Activated CD4-positive, alpha-beta T cell treated with anti-CD3 and anti-CD28 coated beads, Interleukin-2, amount 10 ng/mL, durations not matched to agents 24 days and 14 days (primary cell): ENCODE results near the gene TET2. TPM values are rescaled to one million over a fixed set of nuclear protein-coding genes. Genes with fewer than 3 reads are reported as not detected.
"Not testable (repeated sequence)": the region's sequence is repeated elsewhere in the genome, so short reads cannot be mapped to it uniquely, and the experiment has no call there.

ENCODE experiments used
- DNase-seq: peaks from one replicate; pipeline ENCODE4 v3.0.0; 2022
- H3K27ac Mint-ChIP-seq: one replicate; pipeline ENCODE4 v1.8.0; 2022; ENCODE audit warnings: mild to moderate bottlenecking, mixed read lengths
- H3K27me3 Mint-ChIP-seq: one replicate; pipeline ENCODE4 v1.8.0; 2022; ENCODE audit warnings: mixed read lengths
- H3K36me3 Mint-ChIP-seq: one replicate; pipeline ENCODE4 v1.8.0; 2022; ENCODE audit warnings: low read depth, mild to moderate bottlenecking, mixed read lengths
- H3K4me1 Mint-ChIP-seq: one replicate; pipeline ENCODE4 v1.8.0; 2021; ENCODE audit warnings: mixed read lengths
- H3K4me3 Mint-ChIP-seq: one replicate; pipeline ENCODE4 v1.8.0; 2022; ENCODE audit warnings: mild to moderate bottlenecking, moderate library complexity, mixed read lengths
- H3K9me3 Mint-ChIP-seq: one replicate; pipeline ENCODE4 v1.8.0; 2021; ENCODE audit warnings: mixed read lengths
- intact Hi-C: fragments of 100-400 bp; cut with micrococcal nuclease; formaldehyde crosslinking; loops from one replicate; pipeline ENCODE4 v1.15.1; 2023
- total RNA-seq: library from RNA; stranded (reverse); gene quantifications from 2 replicates; pipeline ENCODE4 v1.2.3, GENCODE V29; 2022

Gene TET2
- total RNA-seq, 1 donor from 2014 or later, result 28.9 TPM

- H3K4me3 Mint-ChIP-seq, result no peak overlapping the region
- peaks cover 10% of the 10 kb centered on the region for H3K4me1 Mint-ChIP-seq
- H3K27ac Mint-ChIP-seq, result no peak overlapping the region
- H3K36me3 Mint-ChIP-seq, result peaks cover 27% of the 10 kb centered on the region
- H3K27me3 Mint-ChIP-seq, result no peaks in the 10 kb centered on the region
- H3K9me3 Mint-ChIP-seq, result peaks cover 18% of the 10 kb centered on the region
- no peak for DNase-seq
- intact Hi-C loops, result no loop called here
Observed at GRCh38 chr4:105279314-105279713, 132.6 kb downstream of the TET2 start.

- Mint-ChIP-seq H3K27ac (peak overlapping the region; percentile 32), H3K36me3 (peaks cover 15% of the 10 kb centered on the region), H3K27me3 (no peaks in the 10 kb centered on the region), H3K4me1 (peaks cover 6% of the 10 kb centered on the region), H3K4me3 (no peak overlapping the region), H3K9me3 (peaks cover 13% of the 10 kb centered on the region)
- intact Hi-C loops, result no loop called here
- no peak for DNase-seq
Observed at GRCh38 chr4:105280338-105281123, 133.9 kb downstream of the TET2 start.

- H3K27ac Mint-ChIP-seq, result no peak overlapping the region
- no peak for DNase-seq
- peaks cover 13% of the 10 kb centered on the region for H3K9me3 Mint-ChIP-seq
- intact Hi-C loops, result no loop called here
- H3K4me3 Mint-ChIP-seq, result no peak overlapping the region
- peaks cover 6% of the 10 kb centered on the region for H3K4me1 Mint-ChIP-seq
- H3K27me3 Mint-ChIP-seq, result no peaks in the 10 kb centered on the region
- H3K36me3 Mint-ChIP-seq, result peaks cover 11% of the 10 kb centered on the region
Observed at GRCh38 chr4:105281124-105281415, 134.4 kb downstream of the TET2 start.

GRCh38 chr4:105282489-105282888 lies 135.8 kb downstream of the TET2 start:
- Mint-ChIP-seq H3K36me3 (peaks cover 8% of the 10 kb centered on the region), H3K4me1 (peaks cover 5% of the 10 kb centered on the region), H3K9me3 (peaks cover 12% of the 10 kb centered on the region), H3K27me3 (no peaks in the 10 kb centered on the region), H3K4me3 (no peak overlapping the region), H3K27ac (no peak overlapping the region)
- intact Hi-C loops, result no loop called here
- DNase-seq, result no peak

GRCh38 chr4:105283501-105283900 lies 136.8 kb downstream of the TET2 start:
- DNase-seq, result no peak
- Mint-ChIP-seq H3K4me1 (peaks cover 5% of the 10 kb centered on the region), H3K27me3 (no peaks in the 10 kb centered on the region), H3K9me3 (peaks cover 12% of the 10 kb centered on the region), H3K36me3 (peaks cover 8% of the 10 kb centered on the region), H3K4me3 (no peak overlapping the region), H3K27ac (no peak overlapping the region)
- intact Hi-C loops, result no loop called here

- no peak overlapping the region for H3K4me3 Mint-ChIP-seq
- H3K36me3 Mint-ChIP-seq, result peaks cover 10% of the 10 kb centered on the region
- H3K4me1 Mint-ChIP-seq, result peaks cover 5% of the 10 kb centered on the region
- H3K27me3 Mint-ChIP-seq, result no peaks in the 10 kb centered on the region
- no peak for DNase-seq
- peaks cover 23% of the 10 kb centered on the region for H3K9me3 Mint-ChIP-seq
- no peak overlapping the region for H3K27ac Mint-ChIP-seq
- intact Hi-C loops, result no loop called here
Observed at GRCh38 chr4:105288121-105288520, 141.4 kb downstream of the TET2 start.

- Mint-ChIP-seq H3K4me1 (peaks cover 2% of the 10 kb centered on the region), H3K4me3 (no peak overlapping the region), H3K27me3 (no peaks in the 10 kb centered on the region), H3K27ac (no peak overlapping the region), H3K9me3 (peaks cover 15% of the 10 kb centered on the region), H3K36me3 (peaks cover 6% of the 10 kb centered on the region)
- intact Hi-C loops, result no loop called here
- no peak for DNase-seq
Observed at GRCh38 chr4:105291925-105292324, 145.2 kb downstream of the TET2 start.

GRCh38 chr4:105293360-105293759 lies 146.7 kb downstream of the TET2 start:
- Mint-ChIP-seq H3K36me3 (peaks cover 4% of the 10 kb centered on the region), H3K27ac (no peak overlapping the region)

GRCh38 chr4:105296672-105297071 lies 150.0 kb downstream of the TET2 start:
- Mint-ChIP-seq H3K4me1 (no peaks in the 10 kb centered on the region), H3K27ac (no peak overlapping the region), H3K36me3 (peaks cover 2% of the 10 kb centered on the region), H3K27me3 (no peaks in the 10 kb centered on the region), H3K9me3 (peaks cover 26% of the 10 kb centered on the region), H3K4me3 (no peak overlapping the region)
- intact Hi-C loops, result no loop called here
- no peak for DNase-seq

More at GRCh38 chr4:105293360-105293759, 146.7 kb downstream of the TET2 start:
- intact Hi-C loops, result no loop called here
- no peaks in the 10 kb centered on the region for H3K4me1 Mint-ChIP-seq
- no peak overlapping the region for H3K4me3 Mint-ChIP-seq
- no peaks in the 10 kb centered on the region for H3K27me3 Mint-ChIP-seq
- no peak for DNase-seq
- H3K9me3 Mint-ChIP-seq, result peaks cover 18% of the 10 kb centered on the region

GRCh38 chr4:105299027-105299426 lies 152.4 kb downstream of the TET2 start:
- H3K4me1 Mint-ChIP-seq, H3K36me3 Mint-ChIP-seq, H3K27me3 Mint-ChIP-seq, H3K4me3 Mint-ChIP-seq, intact Hi-C loops, DNase-seq, H3K27ac Mint-ChIP-seq: not testable (repeated sequence)
- peaks cover 29% of the 10 kb centered on the region for H3K9me3 Mint-ChIP-seq

GRCh38 chr4:105304085-105304484 lies 157.4 kb downstream of the TET2 start:
- peaks cover 24% of the 10 kb centered on the region for H3K9me3 Mint-ChIP-seq
- no peaks in the 10 kb centered on the region for H3K27me3 Mint-ChIP-seq
- peaks cover 22% of the 10 kb centered on the region for H3K4me1 Mint-ChIP-seq
- no peak overlapping the region for H3K27ac Mint-ChIP-seq
- no peak for DNase-seq
- intact Hi-C loops, result loop anchor here (10.0 kb wide), 1 partner anchor 411 kb away; no protein-coding TSS in a partner anchor
- no peak overlapping the region for H3K4me3 Mint-ChIP-seq
- peaks cover 13% of the 10 kb centered on the region for H3K36me3 Mint-ChIP-seq

- H3K36me3 Mint-ChIP-seq, result peaks cover 11% of the 10 kb centered on the region
Observed at GRCh38 chr4:105305019-105305836, 158.6 kb downstream of the TET2 start.

GRCh38 chr4:105306158-105306781 lies 159.6 kb downstream of the TET2 start:
- DNase-seq, result peak; percentile 83
- Mint-ChIP-seq H3K27ac (peak overlapping the region; percentile 94), H3K36me3 (peaks cover 11% of the 10 kb centered on the region), H3K4me3 (peak overlapping the region; percentile 61), H3K4me1 (peaks cover 22% of the 10 kb centered on the region), H3K9me3 (peaks cover 17% of the 10 kb centered on the region), H3K27me3 (no peaks in the 10 kb centered on the region)
- intact Hi-C loops, result loop anchor here (1.0 to 10.0 kb wide), 8 partner anchors 91 to 409 kb away; partner anchors contain the start of gene TET2

More at GRCh38 chr4:105305019-105305836, 158.6 kb downstream of the TET2 start:
- intact Hi-C loops, result loop anchor here (10.0 kb wide), 1 partner anchor 410 kb away; no protein-coding TSS in a partner anchor
- peak overlapping the region; percentile 18 for H3K4me3 Mint-ChIP-seq
- no peaks in the 10 kb centered on the region for H3K27me3 Mint-ChIP-seq
- H3K9me3 Mint-ChIP-seq, result peaks cover 18% of the 10 kb centered on the region
- peak; percentile 54 for DNase-seq
- peak overlapping the region; percentile 94 for H3K27ac Mint-ChIP-seq
- peaks cover 22% of the 10 kb centered on the region for H3K4me1 Mint-ChIP-seq
